Measurements from ENCODE around the gene NFATC2. TPM values are rescaled to one million over a fixed set of nuclear protein-coding genes. Genes with fewer than 3 reads are reported as not detected.
A peak's percentile ranks its signal among the peaks of the same experiment; 100 is the strongest.

The NFATC2 gene
- total and polyA plus RNA-seq, 2 of the 4 experiments (the other 2 are of a cell fraction) = 0.18 to 0.38 TPM

DNA sequence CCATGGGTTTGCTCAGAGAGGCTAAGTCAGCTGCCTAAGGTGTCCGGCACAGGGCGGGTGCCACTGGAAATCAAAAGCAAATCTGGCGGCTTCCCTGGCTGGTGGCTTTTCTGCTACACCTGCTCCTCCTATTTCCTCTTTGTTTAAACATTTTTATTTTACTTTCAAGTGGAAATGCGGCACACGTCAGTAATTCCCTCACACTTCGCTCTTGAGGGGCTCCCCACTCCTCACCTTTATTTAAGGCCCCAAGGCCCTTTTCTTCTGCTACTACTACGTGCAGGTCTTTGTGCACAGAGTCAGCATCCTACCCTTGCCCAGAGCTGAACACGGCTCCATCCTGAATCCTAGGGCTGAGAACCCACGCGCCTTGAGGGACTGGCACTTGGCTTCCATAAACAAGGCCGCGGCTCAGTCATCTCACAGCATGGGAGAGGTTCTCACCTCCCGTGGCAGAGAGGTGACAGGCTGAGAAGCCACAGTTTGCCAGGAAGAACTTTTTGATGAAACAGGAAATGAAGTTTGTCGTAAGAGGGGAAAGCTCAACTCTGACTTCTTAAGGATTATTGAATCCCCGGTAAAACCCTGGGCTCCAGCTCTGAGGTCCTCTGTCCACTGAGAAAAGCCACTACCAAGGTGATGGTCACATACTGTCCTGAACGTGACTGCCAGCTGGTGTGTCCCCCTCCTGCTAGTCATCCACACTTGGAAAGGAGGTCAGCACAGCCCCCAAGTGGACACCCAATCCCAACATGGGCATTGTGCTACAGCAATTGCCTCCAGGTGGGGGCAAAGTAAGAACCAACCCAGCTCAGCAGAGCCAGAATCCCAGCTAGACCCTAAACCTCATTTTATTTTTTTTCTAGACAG, 48.0 kb downstream of the NFATC2 start:
- WGBS, 2 experiments (ENCODE audit: extremely low coverage in 2 of 2, insufficient read length in 1 of 2) = 87% methylated on average over 8 of the region's 16 CpGs; no CpG with 5 or more reads in 1 of the 2 experiments
- Histone ChIP-seq H3K23ac (ENCODE audit: low read depth, low read length) (no peak overlapping the region), H2AFZ (replicated peaks; ENCODE audit: low read length, poor library complexity) (no peak overlapping the region), H2AK5ac (ENCODE audit: low read depth, low read length) (no peak overlapping the region), H3K27me3 (ENCODE audit: control insufficient read depth, insufficient read depth, low read length) (no peaks in the 10 kb centered on the region), H4K91ac (ENCODE audit: insufficient read depth, low read depth, low read length) (no peak overlapping the region), H3K9ac (ENCODE audit: low read depth, low read length) (no peak overlapping the region), H3K18ac (ENCODE audit: low read depth, low read length) (no peak overlapping the region), H4K8ac (ENCODE audit: low read depth in 2 of 2, low read length in 2 of 2) (no peak overlapping the region), H3K4me2 (ENCODE audit: low read depth, low read length) (no peak overlapping the region), H3K4ac (ENCODE audit: low read depth, low read length) (no peak overlapping the region), H3K56ac (ENCODE audit: extremely low read depth, insufficient read depth, low read length) (no peak overlapping the region), H3K14ac (replicated peaks; ENCODE audit: low read depth, low read length) (0 out of 2 replicates have a peak overlapping the region, but pooled peaks have one; percentile 4), H2BK5ac (ENCODE audit: low read depth, low read length, poor library complexity, severe bottlenecking) (no peak overlapping the region), H3K4me3 (ENCODE audit: insufficient read depth, low read depth, low read length) (no peak overlapping the region), H2AK9ac (replicated peaks; ENCODE audit: low read depth, low read length, poor library complexity) (no peak overlapping the region), H3K9me3 (ENCODE audit: control insufficient read depth, insufficient read depth, low read length) (no peaks in the 10 kb centered on the region), H3K27ac (ENCODE audit: insufficient read depth, low read length) (no peak overlapping the region), H4K5ac (ENCODE audit: low read depth, low read length) (no peak overlapping the region), H2BK20ac (ENCODE audit: low read depth, low read length) (no peak overlapping the region), H3K4me1 (ENCODE audit: control insufficient read depth, insufficient read depth, low read length) (peaks cover 12% of the 10 kb centered on the region), H2BK15ac (ENCODE audit: low read depth, low read length) (no peak overlapping the region), H3K9me1 (ENCODE audit: insufficient read depth, low read length) (peaks cover 8% of the 10 kb centered on the region; the same call in 1 of the 2 replicates), H3K79me1 (ENCODE audit: low read depth in 1 of 2, low read length in 2 of 2) (no peaks in the 10 kb centered on the region; a peak in 1 of 4 replicates), H3K36me3 (ENCODE audit: control insufficient read depth, insufficient read depth, low read length) (no peaks in the 10 kb centered on the region), H4K20me1 (ENCODE audit: insufficient read depth, low read length) (no peaks in the 10 kb centered on the region), H2BK120ac (ENCODE audit: low read depth, low read length) (no peak overlapping the region)
- in situ Hi-C loops (cut with MboI; ENCODE audit: low sequenced_read_pairs) (no loop called here), intact Hi-C loops (cut with micrococcal nuclease) (no loop called here), dilution Hi-C loops (cut with HindIII; ENCODE audit: low sequenced_read_pairs, unreplicated experiment) (no loop called here)
- ChIA-PET CTCF (no interaction called here), POLR2A (ENCODE audit: unreplicated experiment) (no interaction called here)
- no TSS peak for BruUV-seq (replicated peaks)
- ATAC-seq (ENCODE audit: low read depth) = no peak
- DNase-seq = no peak
- TF ChIP-seq, protein P1, sequence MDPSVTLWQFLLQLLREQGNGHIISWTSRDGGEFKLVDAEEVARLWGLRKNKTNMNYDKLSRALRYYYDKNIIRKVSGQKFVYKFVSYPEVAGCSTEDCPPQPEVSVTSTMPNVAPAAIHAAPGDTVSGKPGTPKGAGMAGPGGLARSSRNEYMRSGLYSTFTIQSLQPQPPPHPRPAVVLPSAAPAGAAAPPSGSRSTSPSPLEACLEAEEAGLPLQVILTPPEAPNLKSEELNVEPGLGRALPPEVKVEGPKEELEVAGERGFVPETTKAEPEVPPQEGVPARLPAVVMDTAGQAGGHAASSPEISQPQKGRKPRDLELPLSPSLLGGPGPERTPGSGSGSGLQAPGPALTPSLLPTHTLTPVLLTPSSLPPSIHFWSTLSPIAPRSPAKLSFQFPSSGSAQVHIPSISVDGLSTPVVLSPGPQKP (IDR thresholded peaks at IDR 0.05; ENCODE audit: borderline replicate concordance, low read depth, low read length) = no peak
- TF ChIP-seq, protein P2, sequence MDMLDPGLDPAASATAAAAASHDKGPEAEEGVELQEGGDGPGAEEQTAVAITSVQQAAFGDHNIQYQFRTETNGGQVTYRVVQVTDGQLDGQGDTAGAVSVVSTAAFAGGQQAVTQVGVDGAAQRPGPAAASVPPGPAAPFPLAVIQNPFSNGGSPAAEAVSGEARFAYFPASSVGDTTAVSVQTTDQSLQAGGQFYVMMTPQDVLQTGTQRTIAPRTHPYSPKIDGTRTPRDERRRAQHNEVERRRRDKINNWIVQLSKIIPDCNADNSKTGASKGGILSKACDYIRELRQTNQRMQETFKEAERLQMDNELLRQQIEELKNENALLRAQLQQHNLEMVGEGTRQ (IDR thresholded peaks at IDR 0.05; ENCODE audit: low read depth, low read length) = no peak
- TF ChIP-seq CEBPB (IDR thresholded peaks at IDR 0.05; ENCODE audit: low read depth, low read length) (no peak), CHD1 (IDR thresholded peaks at IDR 0.05; ENCODE audit: low read depth, low read length) (no peak), MAZ (IDR thresholded peaks at IDR 0.05; ENCODE audit: borderline replicate concordance, low read depth, low read length) (no peak), MAFK (IDR thresholded peaks at IDR 0.05; ENCODE audit: low read depth, low read length) (no peak), MXI1 (IDR thresholded peaks at IDR 0.05; ENCODE audit: borderline replicate concordance, low read depth, low read length) (no peak), RAD21 (IDR thresholded peaks at IDR 0.05; ENCODE audit: low read length) (no peak), FOS (IDR thresholded peaks at IDR 0.05; ENCODE audit: low read depth, low read length) (no peak), RCOR1 (IDR thresholded peaks at IDR 0.05; ENCODE audit: insufficient replicate concordance, low read length) (no peak)
- TF ChIP-seq, protein P3, sequence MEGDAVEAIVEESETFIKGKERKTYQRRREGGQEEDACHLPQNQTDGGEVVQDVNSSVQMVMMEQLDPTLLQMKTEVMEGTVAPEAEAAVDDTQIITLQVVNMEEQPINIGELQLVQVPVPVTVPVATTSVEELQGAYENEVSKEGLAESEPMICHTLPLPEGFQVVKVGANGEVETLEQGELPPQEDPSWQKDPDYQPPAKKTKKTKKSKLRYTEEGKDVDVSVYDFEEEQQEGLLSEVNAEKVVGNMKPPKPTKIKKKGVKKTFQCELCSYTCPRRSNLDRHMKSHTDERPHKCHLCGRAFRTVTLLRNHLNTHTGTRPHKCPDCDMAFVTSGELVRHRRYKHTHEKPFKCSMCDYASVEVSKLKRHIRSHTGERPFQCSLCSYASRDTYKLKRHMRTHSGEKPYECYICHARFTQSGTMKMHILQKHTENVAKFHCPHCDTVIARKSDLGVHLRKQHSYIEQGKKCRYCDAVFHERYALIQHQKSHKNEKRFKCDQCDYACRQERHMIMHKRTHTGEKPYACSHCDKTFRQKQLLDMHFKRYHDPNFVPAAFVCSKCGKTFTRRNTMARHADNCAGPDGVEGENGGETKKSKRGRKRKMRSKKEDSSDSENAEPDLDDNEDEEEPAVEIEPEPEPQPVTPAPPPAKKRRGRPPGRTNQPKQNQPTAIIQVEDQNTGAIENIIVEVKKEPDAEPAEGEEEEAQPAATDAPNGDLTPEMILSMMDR (conservative IDR thresholded peaks at IDR 0.05; ENCODE audit: low read depth, low read length) = no peak

Measured in IMR-90 (cell line).